HTR-8/SVneo (cell line): Measurements from ENCODE around the gene SLF2.
"Not testable (repeated sequence)": the region's sequence is repeated elsewhere in the genome, so short reads cannot be mapped to it uniquely, and the experiment has no call there.

Experiments used
- DNase-seq: peaks from one replicate; pipeline ENCODE4 v3.0.0; 2011; ENCODE audit warnings: low spot score, mixed read lengths; ENCODE audit not compliant: insufficient read length
- FAIRE-seq: peaks from 2 replicates; lab custom pipeline; 2011; peaks lifted over from hg19 to GRCh38; lab: Jason Lieb, UNC

SLF2 gene

GRCh38 chr10:100972115-100972903 lies 59.5 kb downstream of the SLF2 start:
- no peak for FAIRE-seq

GRCh38 chr10:100972904-100973535 lies 60.3 kb downstream of the SLF2 start:
- FAIRE-seq (no peak), DNase-seq (no peak)

More at GRCh38 chr10:100972115-100972903, 59.5 kb downstream of the SLF2 start:
- DNase-seq = no peak

- not testable (repeated sequence) for FAIRE-seq, DNase-seq
These were observed 62.6 kb downstream of the SLF2 start for GRCh38 chr10:100975397-100975796.

GRCh38 chr10:100976906-100977305 lies 64.1 kb downstream of the SLF2 start:
- FAIRE-seq (no peak), DNase-seq (no peak)

- DNase-seq = no peak
- FAIRE-seq = no peak
These were observed 64.7 kb downstream of the SLF2 start for GRCh38 chr10:100977436-100977835.

- no peak for DNase-seq
- FAIRE-seq = no peak
These were observed 65.5 kb downstream of the SLF2 start for GRCh38 chr10:100978121-100978900.

GRCh38 chr10:100978901-100979195 lies 66.1 kb downstream of the SLF2 start:
- no peak for FAIRE-seq

GRCh38 chr10:100979791-100980272 lies 67.1 kb downstream of the SLF2 start:
- DNase-seq (no peak), FAIRE-seq (no peak)

More at GRCh38 chr10:100978901-100979195, 66.1 kb downstream of the SLF2 start:
- DNase-seq = no peak

GRCh38 chr10:100980311-100980710 lies 67.5 kb downstream of the SLF2 start:
- no peak for DNase-seq
- FAIRE-seq = no peak

- DNase-seq (no peak), FAIRE-seq (no peak)
These were observed 67.9 kb downstream of the SLF2 start for GRCh38 chr10:100980711-100981110.

GRCh38 chr10:100981178-100981772 lies 68.5 kb downstream of the SLF2 start:
- DNase-seq (no peak), FAIRE-seq (peak; percentile 31)

GRCh38 chr10:100982916-100983830 lies 70.4 kb downstream of the SLF2 start:
- no peak for FAIRE-seq
- DNase-seq = no peak

- FAIRE-seq = no peak
- no peak for DNase-seq
These were observed 71.3 kb downstream of the SLF2 start for GRCh38 chr10:100983868-100984671.

- DNase-seq (no peak), FAIRE-seq (no peak)
These were observed 72.0 kb downstream of the SLF2 start for GRCh38 chr10:100984672-100985177.

- no peak for FAIRE-seq
- DNase-seq = no peak
These were observed 72.6 kb downstream of the SLF2 start for GRCh38 chr10:100985336-100985735.

- FAIRE-seq = no peak
These were observed 73.8 kb downstream of the SLF2 start for GRCh38 chr10:100986623-100986951.

GRCh38 chr10:100986952-100987684 lies 74.4 kb downstream of the SLF2 start, which contains the start of the genes MRPL43 and TWNK:
Gene MRPL43 (minus strand): TSS chr10:100987497. CDS start chr10:100987443, 54 bp downstream.
Gene TWNK (plus strand): TSS chr10:100987543. CDS start chr10:100988211, 668 bp downstream.
- peak; percentile 89 for DNase-seq
- peak; percentile 96 for FAIRE-seq

More at GRCh38 chr10:100986623-100986951, 73.8 kb downstream of the SLF2 start:
- DNase-seq = no peak

- FAIRE-seq (no peak), DNase-seq (no peak)
These were observed 74.9 kb downstream of the SLF2 start for GRCh38 chr10:100987685-100988049.
